GM18951 (cell line): Measurements from ENCODE around the gene B4GALNT4.
"Not testable (repeated sequence)": the region's sequence is repeated elsewhere in the genome, so short reads cannot be mapped to it uniquely, and the experiment has no call there.

Experiments
- POLR2A ChIP-seq: IDR thresholded peaks from 4 replicates; pipeline ENCODE4 v1.6.1; 2011; ENCODE audit warnings: mild to moderate bottlenecking; ENCODE audit not compliant: insufficient read length, insufficient read depth; ENCODE audit errors: extremely low read depth
- in situ Hi-C: fragments of 300-500 bp; cut with MboI; formaldehyde crosslinking; loops from one replicate; pipeline ENCODE4 v1.12.0; 2022; ENCODE audit warnings: low sequenced_read_pairs, mixed read lengths, inconsistent platforms; ENCODE audit not compliant: unreplicated experiment

Gene B4GALNT4

GRCh38 chr11:393219-394033 is 24.1 kb downstream of the B4GALNT4 start:
- in situ Hi-C loops = no loop called here
- no peak for TF ChIP-seq POLR2A

DNA sequence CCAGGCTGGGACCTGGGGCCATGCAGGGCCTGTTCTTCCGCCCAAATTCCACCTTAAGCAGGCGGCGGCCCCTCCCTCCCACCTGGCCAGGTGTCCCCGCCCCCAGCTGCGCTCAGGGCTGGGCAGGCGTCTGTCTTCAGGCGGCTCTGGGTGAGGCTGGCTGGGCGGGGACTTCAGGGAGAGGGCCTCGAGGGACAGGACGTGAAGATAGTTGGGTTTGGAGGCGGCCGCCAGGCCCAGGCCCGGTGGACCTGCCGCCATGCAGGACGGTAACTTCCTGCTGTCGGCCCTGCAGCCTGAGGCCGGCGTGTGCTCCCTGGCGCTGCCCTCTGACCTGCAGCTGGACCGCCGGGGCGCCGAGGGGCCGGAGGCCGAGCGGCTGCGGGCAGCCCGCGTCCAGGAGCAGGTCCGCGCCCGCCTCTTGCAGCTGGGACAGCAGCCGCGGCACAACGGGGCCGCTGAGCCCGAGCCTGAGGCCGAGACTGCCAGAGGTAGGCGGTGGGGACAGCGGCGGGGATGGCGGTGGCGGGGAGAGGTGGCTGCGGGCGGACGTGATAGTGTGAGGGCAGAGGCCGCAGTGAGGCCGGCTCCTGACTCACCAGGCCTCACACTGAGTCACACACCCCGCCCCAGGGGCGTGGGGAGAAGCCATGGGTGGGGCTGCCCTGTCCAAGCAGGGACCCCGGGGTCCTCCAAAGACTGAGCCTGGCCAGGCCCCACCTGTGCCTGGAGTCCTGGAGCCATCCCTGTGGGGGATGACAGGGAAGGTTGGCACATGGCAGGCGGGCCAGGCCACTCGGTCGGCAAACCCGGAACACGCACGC is 24.9 kb downstream of the B4GALNT4 start, which contains the start of gene PKP3:
Gene PKP3 (plus strand): TSS at position 176 of the 824 bp plus-strand sequence. CDS start 84 bp downstream, at position 260.
- in situ Hi-C loops = no loop called here

GRCh38 chr11:394858-395655 is 25.8 kb downstream of the B4GALNT4 start:
- in situ Hi-C loops = no loop called here
- no peak for TF ChIP-seq POLR2A

More for the DNA sequence above, 24.9 kb downstream of the B4GALNT4 start, which contains the start of gene PKP3:
- TF ChIP-seq POLR2A = no peak

DNA sequence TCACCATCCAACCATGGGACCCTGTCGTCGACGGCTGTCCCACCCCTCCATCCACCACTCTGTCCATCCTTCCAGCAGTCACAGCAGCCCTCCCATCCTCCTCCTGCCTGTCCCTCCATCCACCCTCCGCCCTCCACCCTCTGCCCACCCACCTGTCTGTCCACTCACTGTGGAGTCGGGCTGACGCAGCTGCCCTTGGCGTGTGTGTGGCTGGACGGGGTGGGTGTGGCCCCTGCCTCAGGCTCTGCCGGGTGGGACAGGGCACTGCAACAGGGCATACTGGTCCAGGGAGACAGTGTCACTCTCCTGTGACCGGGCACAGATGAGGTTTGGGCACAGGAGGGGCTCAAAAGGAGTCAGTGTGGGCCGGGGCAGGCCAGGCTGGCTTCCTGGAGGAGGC is 26.6 kb downstream of the B4GALNT4 start:
- no peak for TF ChIP-seq POLR2A
- in situ Hi-C loops = no loop called here

- in situ Hi-C loops = no loop called here
- TF ChIP-seq POLR2A = no peak
Measured at GRCh38 chr11:396511-396947, 27.2 kb downstream of the B4GALNT4 start.

- in situ Hi-C loops = no loop called here
- TF ChIP-seq POLR2A = no peak
Measured at GRCh38 chr11:396948-397548, 27.7 kb downstream of the B4GALNT4 start.

DNA sequence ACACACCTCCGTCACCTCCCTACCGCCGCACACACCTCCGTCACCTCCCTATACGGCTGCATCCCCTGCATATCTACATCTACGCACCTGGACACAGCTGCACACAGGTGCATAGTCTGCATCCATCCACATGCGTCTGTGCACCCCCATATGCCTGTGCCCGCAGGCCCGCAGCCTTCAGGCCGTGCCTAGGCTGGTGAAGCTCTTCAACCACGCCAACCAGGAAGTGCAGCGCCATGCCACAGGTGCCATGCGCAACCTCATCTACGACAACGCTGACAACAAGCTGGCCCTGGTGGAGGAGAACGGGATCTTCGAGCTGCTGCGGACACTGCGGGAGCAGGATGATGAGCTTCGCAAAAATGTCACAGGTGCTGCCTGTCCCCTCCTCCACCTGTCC is 29.5 kb downstream of the B4GALNT4 start:
- in situ Hi-C loops = no loop called here
- no peak for TF ChIP-seq POLR2A

DNA sequence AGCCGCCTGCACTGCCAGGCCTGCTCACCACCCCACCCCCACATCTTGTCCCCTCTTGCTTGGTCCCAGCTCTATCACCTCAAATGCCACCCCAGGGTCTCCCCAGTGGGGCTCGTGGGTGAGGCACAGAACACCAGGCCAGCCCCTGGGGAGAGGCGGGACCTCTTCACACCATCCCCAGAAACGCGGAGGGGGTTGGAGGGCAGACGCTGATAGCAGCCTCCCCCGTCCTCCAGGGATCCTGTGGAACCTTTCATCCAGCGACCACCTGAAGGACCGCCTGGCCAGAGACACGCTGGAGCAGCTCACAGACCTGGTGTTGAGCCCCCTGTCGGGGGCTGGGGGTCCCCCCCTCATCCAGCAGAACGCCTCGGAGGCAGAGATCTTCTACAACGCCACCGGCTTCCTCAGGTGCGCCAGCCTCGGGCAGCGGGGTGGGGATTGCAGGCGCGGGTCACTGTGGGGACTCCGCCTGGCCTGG is 30.5 kb downstream of the B4GALNT4 start:
- in situ Hi-C loops = no loop called here

DNA sequence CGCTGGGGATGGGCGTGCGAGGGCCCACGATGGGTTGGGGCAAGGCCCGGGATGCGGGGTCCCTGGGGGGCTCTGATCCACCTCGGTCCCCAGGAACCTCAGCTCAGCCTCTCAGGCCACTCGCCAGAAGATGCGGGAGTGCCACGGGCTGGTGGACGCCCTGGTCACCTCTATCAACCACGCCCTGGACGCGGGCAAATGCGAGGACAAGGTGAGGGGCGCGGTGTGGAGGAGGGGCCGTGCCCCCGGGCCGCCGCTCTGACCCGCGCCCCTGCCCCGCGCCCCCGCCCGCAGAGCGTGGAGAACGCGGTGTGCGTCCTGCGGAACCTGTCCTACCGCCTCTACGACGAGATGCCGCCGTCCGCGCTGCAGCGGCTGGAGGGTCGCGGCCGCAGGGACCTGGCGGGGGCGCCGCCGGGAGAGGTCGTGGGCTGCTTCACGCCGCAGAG is 31.0 kb downstream of the B4GALNT4 start:
- no peak for TF ChIP-seq POLR2A
- in situ Hi-C loops = no loop called here

More for the DNA sequence above, 30.5 kb downstream of the B4GALNT4 start:
- no peak for TF ChIP-seq POLR2A

DNA sequence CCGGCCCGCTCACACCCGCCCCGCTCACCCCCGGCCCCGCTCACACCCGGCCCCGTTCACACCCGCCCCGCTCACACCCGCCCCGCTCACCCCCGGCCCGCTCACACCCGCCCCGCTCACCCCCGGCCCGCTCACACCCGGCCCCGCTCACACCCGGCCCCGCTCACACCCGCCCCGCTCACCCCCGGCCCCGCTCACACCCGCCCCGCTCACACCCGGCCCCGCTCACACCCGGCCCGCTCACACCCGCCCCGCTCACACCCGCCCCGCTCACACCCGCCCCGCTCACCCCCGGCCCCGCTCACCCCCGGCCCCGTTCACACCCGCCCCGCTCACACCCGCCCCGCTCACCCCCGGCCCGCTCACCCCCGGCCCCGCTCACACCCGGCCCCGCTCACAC is 31.9 kb downstream of the B4GALNT4 start:
- in situ Hi-C loops = not testable (repeated sequence)

- in situ Hi-C loops = no loop called here
- TF ChIP-seq POLR2A = no peak
Measured at GRCh38 chr11:403021-403760, 33.9 kb downstream of the B4GALNT4 start.

DNA sequence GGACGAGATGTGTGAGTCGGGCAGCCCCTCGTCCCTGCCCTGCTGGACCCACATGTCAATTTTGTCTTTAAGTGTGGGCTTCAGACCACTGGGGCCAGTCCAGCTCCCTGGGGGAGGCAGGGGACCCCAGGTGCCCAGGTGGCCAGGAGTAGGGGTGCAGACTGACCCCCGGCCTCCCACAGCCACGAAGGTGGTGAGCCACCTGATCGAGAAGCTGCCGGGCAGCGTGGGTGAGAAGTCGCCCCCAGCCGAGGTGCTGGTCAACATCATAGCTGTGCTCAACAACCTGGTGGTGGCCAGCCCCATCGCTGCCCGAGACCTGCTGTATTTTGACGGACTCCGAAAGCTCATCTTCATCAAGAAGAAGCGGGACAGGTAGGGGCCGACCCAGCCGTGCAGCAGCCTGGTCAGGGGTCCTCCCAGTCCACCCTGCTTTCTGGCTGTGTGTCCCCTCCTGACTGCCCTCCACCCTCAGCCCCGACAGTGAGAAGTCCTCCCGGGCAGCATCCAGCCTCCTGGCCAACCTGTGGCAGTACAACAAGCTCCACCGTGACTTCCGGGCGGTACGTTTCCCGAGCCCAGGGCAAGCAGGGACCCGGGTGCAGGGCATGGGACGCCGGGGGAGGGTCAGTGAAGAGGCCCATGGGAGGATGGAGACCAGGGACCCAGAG is 34.6 kb downstream of the B4GALNT4 start:
- in situ Hi-C loops = no loop called here
- TF ChIP-seq POLR2A = no peak
